GM19468 (cell line): ENCODE results near the gene CBLIF.
"Not testable (repeated sequence)": the region's sequence is repeated elsewhere in the genome, so short reads cannot be mapped to it uniquely, and the experiment has no call there.

Experiments
- ATAC-seq: cut with Tn5 transposase; IDR thresholded peaks from one replicate; pipeline ENCODE4 v1.9.1; 2021; ENCODE audit warnings: mild to moderate bottlenecking, moderate library complexity, moderate number of reproducible peaks; ENCODE audit not compliant: unreplicated experiment; ENCODE audit errors: extremely low read depth

The CBLIF gene

GRCh38 chr11:59801981-59802638 is 43.2 kb downstream of the CBLIF start:
- ATAC-seq = no peak

GRCh38 chr11:59801160-59801706 is 44.1 kb downstream of the CBLIF start:
- no peak for ATAC-seq

- no peak for ATAC-seq
These were observed 44.8 kb downstream of the CBLIF start for GRCh38 chr11:59800390-59801025.

GRCh38 chr11:59794417-59794816 is 50.9 kb downstream of the CBLIF start:
- no peak for ATAC-seq

GRCh38 chr11:59792507-59792906 is 52.8 kb downstream of the CBLIF start:
- ATAC-seq = no peak

GRCh38 chr11:59791639-59792038 is 53.7 kb downstream of the CBLIF start:
- ATAC-seq = no peak

- no peak for ATAC-seq
These were observed 57.5 kb downstream of the CBLIF start for GRCh38 chr11:59787816-59788215.

- no peak for ATAC-seq
These were observed 58.1 kb downstream of the CBLIF start for GRCh38 chr11:59787255-59787588.

GRCh38 chr11:59785818-59786217 is 59.5 kb downstream of the CBLIF start:
- ATAC-seq = no peak

- not testable (repeated sequence) for ATAC-seq
These were observed 60.9 kb downstream of the CBLIF start for GRCh38 chr11:59784441-59784840.

- ATAC-seq = no peak
These were observed 61.6 kb downstream of the CBLIF start for GRCh38 chr11:59783632-59784090.

GRCh38 chr11:59782080-59782479 is 63.2 kb downstream of the CBLIF start:
- ATAC-seq = no peak

- no peak for ATAC-seq
These were observed 65.8 kb downstream of the CBLIF start for GRCh38 chr11:59779487-59779886.
